HUES48 (cell line): ENCODE measurements around the gene PIGV.

ENCODE experiments used
- H3K27ac ChIP-seq: one replicate; pipeline ENCODE4 v1.7.0; 2013; ENCODE audit warnings: low read depth, low read length, inconsistent platforms
- H3K27me3 ChIP-seq: 2 replicates; pipeline ENCODE4 v1.6.1; 2013; ENCODE audit warnings: mild to moderate bottlenecking, low read length; ENCODE audit not compliant: control insufficient read depth, insufficient read depth
- H3K36me3 ChIP-seq: 2 replicates; pipeline ENCODE4 v1.6.1; 2013; ENCODE audit warnings: low read length; ENCODE audit not compliant: control insufficient read depth, insufficient read depth
- H3K4me1 ChIP-seq: 2 replicates; pipeline ENCODE4 v1.6.1; 2013; ENCODE audit warnings: mild to moderate bottlenecking, low read length; ENCODE audit not compliant: control insufficient read depth, insufficient read depth
- H3K4me3 ChIP-seq: 2 replicates; pipeline ENCODE4 v1.5.1; 2013; ENCODE audit warnings: mild to moderate bottlenecking, low read depth, low read length
- H3K9ac ChIP-seq: 2 replicates; pipeline ENCODE4 v1.6.1; 2013; ENCODE audit warnings: mild to moderate bottlenecking, low read depth, low read length, moderate library complexity
- H3K9me3 ChIP-seq: 2 replicates; pipeline ENCODE4 v1.6.1; 2013; ENCODE audit warnings: low read length; ENCODE audit not compliant: control insufficient read depth, insufficient read depth

Gene PIGV

GRCh38 chr1:26787706-26788514, at the start of gene PIGV:
Gene PIGV, plus strand, starts transcription at chr1:26787950. Its CDS starts 2,866 bp downstream, at chr1:26790816.
- Histone ChIP-seq H3K9me3 (no peaks in the 10 kb centered on the region), H3K4me1 (peaks cover 34% of the 10 kb centered on the region), H3K9ac (peak within 1 kb of the TSS; percentile 86), H3K4me3 (peak within 1 kb of the TSS; percentile 92), H3K27me3 (no peaks in the 10 kb centered on the region), H3K36me3 (peaks cover 6% of the 10 kb centered on the region), H3K27ac (peak within 1 kb of the TSS; percentile 99)

- Histone ChIP-seq H3K9me3 (no peaks in the 10 kb centered on the region), H3K27me3 (no peaks in the 10 kb centered on the region), H3K36me3 (peaks cover 83% of the 10 kb centered on the region), H3K27ac (no peak overlapping the region), H3K4me3 (no peak overlapping the region), H3K4me1 (no peaks in the 10 kb centered on the region), H3K9ac (no peak overlapping the region)
These were observed 48.3 kb upstream of the PIGV start for GRCh38 chr1:26739329-26739914.

- Histone ChIP-seq H3K9me3 (no peaks in the 10 kb centered on the region), H3K27ac (no peak overlapping the region), H3K36me3 (peaks cover 84% of the 10 kb centered on the region), H3K27me3 (no peaks in the 10 kb centered on the region), H3K4me3 (no peak overlapping the region), H3K4me1 (no peaks in the 10 kb centered on the region), H3K9ac (no peak overlapping the region)
These were observed 47.6 kb upstream of the PIGV start for GRCh38 chr1:26740023-26740634.

GRCh38 chr1:26740952-26741351, 46.8 kb upstream of the PIGV start:
- Histone ChIP-seq H3K27ac (no peak overlapping the region), H3K4me1 (no peaks in the 10 kb centered on the region), H3K27me3 (no peaks in the 10 kb centered on the region), H3K9me3 (no peaks in the 10 kb centered on the region), H3K9ac (no peak overlapping the region), H3K36me3 (peaks cover 84% of the 10 kb centered on the region), H3K4me3 (no peak overlapping the region)

GRCh38 chr1:26743426-26744059, 44.2 kb upstream of the PIGV start:
- Histone ChIP-seq H3K27me3 (no peaks in the 10 kb centered on the region), H3K4me1 (no peaks in the 10 kb centered on the region), H3K9ac (no peak overlapping the region), H3K4me3 (no peak overlapping the region), H3K27ac (no peak overlapping the region), H3K36me3 (peaks cover 90% of the 10 kb centered on the region), H3K9me3 (no peaks in the 10 kb centered on the region)

GRCh38 chr1:26744075-26744959, 43.4 kb upstream of the PIGV start:
- Histone ChIP-seq H3K36me3 (peaks cover 91% of the 10 kb centered on the region), H3K27ac (peak overlapping the region; percentile 46), H3K4me1 (no peaks in the 10 kb centered on the region), H3K9me3 (no peaks in the 10 kb centered on the region), H3K4me3 (no peak overlapping the region), H3K27me3 (no peaks in the 10 kb centered on the region), H3K9ac (no peak overlapping the region)

- Histone ChIP-seq H3K9ac (no peak overlapping the region), H3K4me1 (no peaks in the 10 kb centered on the region), H3K4me3 (no peak overlapping the region), H3K9me3 (no peaks in the 10 kb centered on the region), H3K27ac (no peak overlapping the region), H3K36me3 (peaks cover 91% of the 10 kb centered on the region), H3K27me3 (no peaks in the 10 kb centered on the region)
These were observed 42.6 kb upstream of the PIGV start for GRCh38 chr1:26745191-26745590.

- H3K36me3 ChIP-seq: peaks cover 89% of the 10 kb centered on the region
- H3K4me1 ChIP-seq: no peaks in the 10 kb centered on the region
- H3K27me3 ChIP-seq: no peaks in the 10 kb centered on the region
- no peak overlapping the region for H3K27ac ChIP-seq
- H3K4me3 ChIP-seq: no peak overlapping the region
- H3K9me3 ChIP-seq: no peaks in the 10 kb centered on the region
- H3K9ac ChIP-seq: no peak overlapping the region
These were observed 40.7 kb upstream of the PIGV start for GRCh38 chr1:26747048-26747447.

GRCh38 chr1:26748351-26748750, 39.4 kb upstream of the PIGV start:
- Histone ChIP-seq H3K27ac (no peak overlapping the region), H3K4me1 (no peaks in the 10 kb centered on the region), H3K9me3 (no peaks in the 10 kb centered on the region), H3K9ac (no peak overlapping the region), H3K36me3 (peaks cover 89% of the 10 kb centered on the region), H3K27me3 (no peaks in the 10 kb centered on the region), H3K4me3 (no peak overlapping the region)

GRCh38 chr1:26749458-26749857, 38.3 kb upstream of the PIGV start:
- Histone ChIP-seq H3K36me3 (peaks cover 91% of the 10 kb centered on the region), H3K27ac (no peak overlapping the region), H3K4me1 (no peaks in the 10 kb centered on the region), H3K4me3 (no peak overlapping the region), H3K9ac (no peak overlapping the region), H3K27me3 (no peaks in the 10 kb centered on the region), H3K9me3 (no peaks in the 10 kb centered on the region)
